GM12865 (cell line): ENCODE results near the gene MYO1C.
A peak's percentile ranks its signal among the peaks of the same experiment; 100 is the strongest.

ENCODE experiments used
- DNase-seq: peaks from one replicate; pipeline ENCODE4 v3.0.0; 2010; ENCODE audit warnings: low read depth
- H3K4me3 ChIP-seq: 2 replicates; pipeline ENCODE4 v1.5.1; 2011; ENCODE audit warnings: mild to moderate bottlenecking, low read depth, low read length, control low read depth
- CTCF ChIP-seq: IDR thresholded peaks from 2 replicates; pipeline ENCODE4 v1.5.1; 2011; ENCODE audit warnings: low read length, control low read depth, low read depth, inconsistent platforms; ENCODE audit not compliant: insufficient read depth; ENCODE audit errors: missing control alignments

The MYO1C gene

GRCh38 chr17:1473841-1474240 lies 18.6 kb downstream of the MYO1C start:
- DNase-seq = peak; percentile 59
- no peak for TF ChIP-seq CTCF
- no peak overlapping the region for H3K4me3 ChIP-seq

DNA sequence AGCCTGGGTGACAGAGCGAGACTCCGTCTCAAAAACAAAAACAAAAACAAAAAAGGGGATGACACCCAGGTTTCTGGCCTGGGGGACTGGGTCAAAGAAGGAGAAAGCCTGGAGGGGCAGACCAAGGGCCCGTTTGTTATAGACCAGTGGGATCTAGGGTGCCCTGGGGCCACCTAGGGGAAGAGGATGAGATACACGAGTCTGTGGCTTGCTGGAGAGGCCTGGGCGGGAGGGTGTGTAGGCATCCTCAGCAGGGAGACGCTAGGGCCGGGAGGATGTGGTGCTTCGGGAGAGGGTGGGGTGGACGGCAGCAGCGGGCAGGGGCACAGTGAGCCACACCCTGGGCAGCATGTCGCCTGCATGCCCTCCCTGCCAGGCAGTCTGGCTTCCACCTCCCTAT lies 19.3 kb downstream of the MYO1C start:
- DNase-seq = no peak
- no peak for TF ChIP-seq CTCF
- H3K4me3 ChIP-seq = no peak overlapping the region

GRCh38 chr17:1471911-1472821 lies 20.3 kb downstream of the MYO1C start:
- no peak for TF ChIP-seq CTCF
- no peak overlapping the region for H3K4me3 ChIP-seq
- DNase-seq = no peak

DNA sequence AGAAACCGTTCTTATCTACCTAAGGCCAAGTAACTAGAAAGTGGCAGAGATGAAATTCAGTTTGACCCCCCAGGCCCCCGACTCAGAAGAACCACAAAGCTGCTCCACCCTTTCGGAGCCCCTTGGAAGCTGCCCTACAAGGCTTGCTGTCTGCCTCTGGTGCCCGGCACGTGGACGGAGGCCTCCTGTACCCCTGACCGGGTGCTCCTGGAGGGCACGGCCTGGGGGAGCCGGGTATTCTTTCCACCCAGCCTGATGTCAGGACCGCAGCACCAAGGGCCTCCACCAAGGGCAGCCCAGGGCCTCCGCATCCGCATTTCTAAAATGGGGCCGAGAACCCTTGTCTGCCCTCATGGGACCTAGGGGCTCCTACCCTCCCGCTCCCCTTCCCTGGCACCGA lies 21.0 kb downstream of the MYO1C start:
- H3K4me3 ChIP-seq = no peak overlapping the region
- DNase-seq = no peak
- no peak for TF ChIP-seq CTCF

- H3K4me3 ChIP-seq = no peak overlapping the region
- DNase-seq = no peak
- TF ChIP-seq CTCF = no peak
These were observed 21.6 kb downstream of the MYO1C start for GRCh38 chr17:1470755-1471462.

- no peak overlapping the region for H3K4me3 ChIP-seq
- DNase-seq = no peak
- no peak for TF ChIP-seq CTCF
These were observed 22.3 kb downstream of the MYO1C start for GRCh38 chr17:1470071-1470754.
